Nucleus accumbens (tissue), 56 donors: ENCODE measurements around the gene DRD2.
A peak's percentile ranks its signal among the peaks of the same experiment; 100 is the strongest.

Source experiments
- DNase-seq, 56 donors: peaks; one replicate each; lab custom pipeline; 2025; lab: John Stamatoyannopoulos, UW

Gene DRD2

DNA sequence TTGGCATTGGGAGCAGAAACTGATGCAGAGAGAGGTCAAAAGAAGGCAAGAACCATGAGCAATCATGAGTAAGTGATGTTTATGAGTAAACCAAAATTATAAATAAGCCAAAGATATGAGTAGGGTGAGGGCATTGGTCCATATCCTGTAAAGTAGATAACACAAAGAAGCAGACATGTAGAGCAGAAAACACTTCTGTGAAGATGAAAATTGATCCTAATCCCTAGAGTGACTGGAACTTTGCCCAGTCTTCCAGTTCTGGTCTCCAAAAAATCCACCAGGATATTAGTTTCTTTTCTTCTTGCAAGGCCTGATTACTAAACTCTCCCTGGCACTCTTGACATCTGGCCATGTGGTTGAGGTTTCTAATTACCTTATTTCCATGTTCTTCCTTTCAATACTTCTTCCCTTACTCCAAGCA is 13.7 kb upstream of the DRD2 start:
- DNase-seq, result no peak

DNA sequence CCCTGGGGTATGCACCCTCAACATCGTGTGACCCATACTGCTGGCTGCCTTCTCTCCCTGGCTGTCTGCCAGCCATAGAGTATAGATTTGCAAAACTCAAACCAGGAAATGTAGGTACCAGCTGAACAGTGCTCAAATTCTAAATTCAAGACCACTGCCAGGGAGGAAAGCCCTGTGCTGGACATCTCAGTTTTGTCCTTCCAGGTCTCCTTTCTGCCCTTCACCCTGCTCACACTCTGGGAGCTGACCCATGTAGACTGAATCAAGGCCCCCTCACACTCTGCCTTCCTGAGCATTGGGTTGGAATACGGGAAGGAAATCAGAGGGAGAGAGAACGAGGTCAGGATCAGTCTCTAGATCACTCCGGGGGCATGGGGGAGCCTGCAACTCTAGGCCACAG is 12.4 kb upstream of the DRD2 start:
- no peak for DNase-seq

DNA sequence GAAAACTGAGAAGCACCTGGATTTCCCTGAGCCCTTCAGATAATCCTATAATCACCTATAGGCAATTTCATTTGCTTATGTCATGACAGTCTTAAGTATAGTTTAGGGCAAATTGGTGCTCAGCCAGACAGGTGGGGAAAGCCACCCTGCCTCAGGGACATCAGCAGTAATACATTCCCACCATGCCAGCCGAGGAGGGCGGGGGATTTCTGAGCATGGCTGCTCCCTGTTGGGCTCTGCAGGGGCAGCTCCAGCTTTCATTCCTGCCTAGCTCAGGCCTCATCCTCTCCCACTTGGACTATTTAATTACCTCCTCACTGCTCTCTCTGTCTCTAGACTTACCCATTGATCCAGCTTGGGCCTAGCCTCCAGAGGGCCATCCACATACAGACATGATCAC is 9.0 kb upstream of the DRD2 start:
- DNase-seq, result no peak

DNA sequence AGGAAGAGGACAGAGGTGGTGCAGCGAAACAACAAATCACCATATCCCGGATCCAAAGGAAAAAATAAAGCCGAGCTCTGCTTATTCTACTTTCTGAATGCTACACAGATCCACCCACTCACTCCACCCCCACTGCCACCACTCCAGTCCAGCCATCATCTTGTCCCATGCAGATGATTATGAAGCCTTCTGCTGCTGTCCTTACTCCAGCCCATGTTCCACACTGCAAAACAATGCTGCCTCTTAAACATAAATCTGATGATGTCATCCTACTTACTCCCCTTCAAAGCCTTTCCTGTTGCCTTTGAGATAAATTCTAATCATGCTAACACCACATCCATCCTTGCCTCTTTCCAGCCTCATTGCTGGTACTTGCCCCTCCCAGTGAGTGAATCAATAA is 6.5 kb upstream of the DRD2 start:
- peak in 1 of 56 donors; percentile 7 for DNase-seq

DNA sequence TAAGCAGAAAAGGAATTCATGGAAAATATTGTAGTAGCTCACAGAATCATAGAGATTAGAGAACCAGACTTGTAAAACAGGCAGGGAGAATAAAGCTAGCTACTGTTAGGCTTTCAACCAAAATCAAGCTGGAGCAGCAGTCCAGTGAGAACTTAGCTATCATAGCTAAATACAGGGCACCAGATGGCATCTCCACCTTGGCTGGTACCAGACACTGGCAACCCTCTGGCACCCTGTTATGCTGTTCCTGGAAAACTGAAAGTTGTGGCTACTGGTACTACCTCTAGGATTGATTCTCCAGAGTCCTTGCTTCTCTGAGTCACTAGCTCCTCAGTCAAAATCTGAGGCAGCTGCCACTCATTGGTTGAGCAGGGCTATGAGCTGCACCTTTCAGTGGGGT is 6.0 kb upstream of the DRD2 start:
- DNase-seq, result no peak

DNA sequence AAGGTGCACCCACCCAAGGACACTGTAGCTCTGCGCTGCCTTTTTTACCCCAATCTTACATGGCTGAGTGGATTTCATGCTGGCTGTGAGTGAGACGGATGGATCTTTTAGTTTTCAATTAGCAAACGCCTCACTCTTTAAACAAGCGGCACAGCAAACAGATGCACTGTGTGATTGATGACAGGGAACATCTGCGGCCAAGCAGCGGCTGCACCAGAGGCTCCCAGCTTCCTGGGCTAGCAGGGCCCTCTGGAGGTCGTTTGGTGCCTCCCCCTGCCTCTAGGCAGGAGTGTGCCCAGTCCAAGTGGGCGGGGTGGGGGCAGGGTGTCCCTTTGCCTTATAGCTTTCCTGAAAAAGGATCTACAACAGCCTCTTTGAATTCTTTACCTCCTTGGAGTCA is 2.1 kb upstream of the DRD2 start:
- peak in 1 of 56 donors; percentile 10 for DNase-seq

DNA sequence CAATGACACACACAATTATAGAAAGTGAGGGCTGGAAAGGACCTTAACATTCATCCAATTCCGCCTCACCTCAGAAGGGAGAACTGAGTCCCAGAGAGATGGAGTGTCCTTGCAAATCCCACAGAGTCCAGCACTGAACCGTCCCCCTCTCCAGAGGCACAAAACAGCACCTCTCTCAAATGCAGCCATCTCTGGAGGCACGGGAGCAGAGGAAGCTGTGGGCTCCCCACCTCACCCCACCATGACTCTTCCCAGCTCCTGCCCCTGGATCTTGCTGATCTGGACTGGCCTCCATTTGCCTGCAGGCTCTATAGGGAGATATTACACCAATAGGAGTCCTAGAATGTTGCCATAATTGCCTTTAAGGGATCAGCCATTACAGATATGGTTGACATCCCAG is 1.4 kb upstream of the DRD2 start:
- no peak for DNase-seq

DNA sequence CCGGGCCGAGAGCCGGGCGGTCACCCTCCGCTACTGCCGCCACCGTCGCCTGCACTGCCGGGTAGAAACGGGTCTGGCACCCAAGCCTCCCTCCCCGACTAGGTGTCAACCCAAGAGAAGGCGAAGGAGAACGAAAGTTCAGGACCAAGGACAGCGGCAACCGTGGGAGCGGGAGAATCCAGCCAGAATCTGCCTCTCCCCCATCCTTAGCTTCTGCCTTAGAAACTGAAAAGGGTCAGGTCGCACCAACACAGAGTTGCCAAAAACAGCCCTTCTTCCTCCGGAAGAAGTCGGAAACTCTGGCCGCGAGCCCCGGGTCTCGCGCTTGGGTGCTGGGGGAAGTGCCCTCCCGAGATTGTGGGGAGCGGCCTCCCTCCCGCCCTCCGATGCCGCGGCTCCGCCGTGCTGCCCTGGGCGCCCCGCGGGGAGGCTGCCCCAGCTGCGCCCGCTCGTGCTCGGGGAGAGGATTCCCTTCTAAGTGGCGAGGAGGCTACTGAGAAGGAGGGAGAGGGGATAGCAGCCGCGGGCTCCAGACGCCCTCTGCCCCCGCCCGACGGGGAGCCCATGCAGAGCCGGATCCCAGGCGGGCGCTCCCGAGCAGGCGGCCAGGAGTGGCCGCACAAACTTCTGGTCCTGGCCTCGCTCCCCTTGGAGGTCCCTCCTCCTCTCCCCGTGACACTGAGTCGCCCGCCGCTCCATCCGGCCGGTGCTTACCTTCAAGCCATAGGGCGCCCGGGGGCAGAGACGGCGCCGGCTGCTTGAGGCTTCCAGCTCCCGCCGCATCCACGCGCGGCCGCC is 637 bp downstream of the DRD2 start:
- peak in 43 of 56 donors; percentile 2 to 73 (median 31) for DNase-seq

DNA sequence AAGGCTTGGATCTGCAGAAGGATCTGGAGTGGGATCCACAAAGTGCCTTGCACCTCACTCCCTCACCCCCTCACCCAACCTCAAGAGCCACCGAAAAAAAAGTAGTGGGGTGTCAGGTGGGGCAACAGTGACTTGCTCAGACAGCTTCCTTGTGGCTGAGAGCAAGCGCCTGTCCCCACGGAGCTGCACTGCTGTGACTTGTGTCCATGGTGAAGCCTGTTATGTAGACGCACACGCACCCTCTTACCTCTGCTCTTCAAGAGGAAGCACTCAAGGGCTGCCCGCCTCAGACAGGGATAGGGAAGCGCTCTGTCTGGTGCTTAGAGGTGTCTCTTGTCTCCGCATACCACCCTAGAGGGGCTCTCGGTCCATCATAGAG is 1.2 kb downstream of the DRD2 start:
- DNase-seq, result no peak

DNA sequence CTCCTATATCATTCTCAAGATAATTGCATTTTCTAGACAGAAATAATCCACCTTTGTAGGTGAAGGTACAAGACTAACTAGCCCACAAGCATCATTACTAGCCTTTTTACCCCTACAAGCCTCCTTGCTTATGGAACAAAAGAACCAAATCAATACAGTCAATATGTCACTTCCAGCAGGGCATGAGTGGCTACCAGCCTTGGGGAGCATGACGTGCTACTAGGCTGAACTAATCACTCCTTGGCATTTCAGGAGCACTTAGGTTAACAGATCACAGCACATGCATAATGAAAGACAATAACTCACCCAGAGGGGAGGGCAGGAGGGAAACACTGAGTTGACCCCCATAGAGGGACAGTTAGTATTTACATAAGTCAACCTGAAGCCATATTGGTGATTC is 2.7 kb downstream of the DRD2 start:
- DNase-seq, result no peak

DNA sequence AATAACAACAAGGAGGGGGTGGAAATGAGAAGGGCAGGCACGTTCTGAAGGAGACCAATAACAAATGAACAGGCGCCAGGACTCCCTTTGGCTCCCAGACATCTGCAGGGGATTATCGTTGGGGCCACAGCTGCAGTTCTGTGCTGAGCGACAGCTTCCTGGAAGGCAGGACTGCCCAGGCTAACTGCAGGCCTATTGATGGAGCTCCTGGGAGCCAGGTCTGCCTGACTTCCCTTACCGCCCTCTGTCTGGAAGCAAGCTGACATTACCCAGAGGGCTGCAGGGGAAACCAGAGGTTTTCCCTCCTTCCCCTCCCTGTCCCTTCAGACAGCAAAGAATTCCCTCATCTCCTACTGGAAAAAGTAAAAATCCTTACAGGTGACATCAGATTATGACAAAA is 5.0 kb downstream of the DRD2 start:
- DNase-seq, result no peak

DNA sequence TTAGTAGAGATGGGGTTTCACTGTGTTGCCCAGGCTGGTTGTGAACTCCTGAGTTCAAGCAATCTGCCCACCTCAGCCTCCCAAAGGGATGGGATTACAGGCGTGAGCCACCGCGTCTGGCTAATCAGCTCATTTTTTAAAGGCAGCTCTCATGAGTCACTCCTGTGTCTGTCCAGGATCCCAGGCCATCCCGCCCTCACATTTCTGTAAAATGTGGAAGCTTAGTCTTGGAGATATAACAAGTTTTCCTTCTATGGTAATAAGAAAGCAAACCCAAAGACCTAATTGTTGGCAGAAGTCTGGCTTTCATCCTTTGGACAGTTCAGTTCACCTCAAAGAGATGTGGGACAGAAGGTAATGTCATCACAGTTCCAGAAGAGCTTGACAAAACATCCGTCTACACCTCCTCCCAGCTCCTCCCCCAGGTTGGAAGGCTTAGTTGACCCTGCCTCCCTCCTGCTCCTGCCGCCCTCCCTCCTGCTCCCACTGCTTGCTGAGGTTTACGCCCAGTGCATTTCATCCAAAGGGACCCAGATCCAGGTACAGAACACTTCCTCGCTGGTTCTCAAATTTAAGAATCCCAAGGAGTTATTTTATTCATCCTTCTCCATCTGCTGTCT is 6.4 kb downstream of the DRD2 start:
- DNase-seq, result no peak

DNA sequence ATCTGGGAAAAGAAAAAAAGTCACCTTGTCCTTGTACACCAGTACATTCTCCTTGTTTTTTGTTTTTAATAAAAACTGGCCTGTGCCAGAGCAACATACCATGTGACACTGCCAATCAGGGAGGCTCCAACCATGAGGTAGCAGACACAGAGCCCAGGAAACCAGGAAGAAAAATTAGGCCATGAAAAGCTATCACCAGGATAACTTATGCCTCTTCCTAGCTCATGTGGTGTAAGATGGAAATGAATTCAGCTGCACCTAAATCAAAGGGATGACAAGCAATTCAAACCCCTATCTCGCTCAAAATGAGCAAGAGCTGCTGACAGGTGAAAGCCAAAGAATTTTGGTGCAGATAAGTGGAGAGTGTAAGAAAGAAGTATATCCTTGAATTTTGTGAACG is 7.7 kb downstream of the DRD2 start:
- DNase-seq, result no peak

DNA sequence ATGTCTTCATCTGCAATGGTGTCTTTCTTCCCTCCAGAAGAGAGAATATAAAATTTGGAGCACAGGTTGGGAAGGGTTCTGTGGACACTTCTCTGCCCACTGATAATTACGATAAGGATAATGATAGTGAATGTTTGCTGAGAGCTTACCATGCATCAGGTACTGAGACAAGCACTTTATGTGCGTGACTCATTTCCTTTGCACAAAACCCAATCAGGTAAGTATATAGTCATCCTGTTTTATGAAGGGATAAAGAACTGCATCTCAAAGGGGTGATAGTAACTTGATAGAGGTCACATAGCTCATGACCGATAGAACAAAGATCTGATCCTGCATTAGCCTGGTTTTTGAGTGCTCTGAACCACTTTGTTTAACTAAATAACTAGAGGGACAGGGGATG is 9.4 kb downstream of the DRD2 start:
- DNase-seq, result no peak

DNA sequence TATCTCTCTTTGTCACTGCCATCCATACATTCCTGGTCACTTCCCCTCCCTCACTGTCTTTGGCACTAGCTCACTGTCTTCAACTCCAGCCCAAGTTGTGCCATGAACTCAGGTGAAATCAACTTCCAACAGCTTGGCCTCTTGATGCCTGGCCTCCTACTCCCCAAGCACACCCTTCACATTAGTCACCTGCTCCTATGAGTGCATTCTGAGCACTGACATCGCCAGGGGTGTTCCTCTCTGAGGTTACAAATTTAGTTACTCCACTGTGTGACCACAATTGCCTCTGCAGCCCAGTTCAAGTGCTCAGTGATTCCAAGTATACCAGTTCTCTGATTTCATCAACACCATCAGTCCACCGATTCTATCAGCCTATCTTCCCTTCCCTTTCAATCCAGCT is 10.8 kb downstream of the DRD2 start:
- no peak for DNase-seq

DNA sequence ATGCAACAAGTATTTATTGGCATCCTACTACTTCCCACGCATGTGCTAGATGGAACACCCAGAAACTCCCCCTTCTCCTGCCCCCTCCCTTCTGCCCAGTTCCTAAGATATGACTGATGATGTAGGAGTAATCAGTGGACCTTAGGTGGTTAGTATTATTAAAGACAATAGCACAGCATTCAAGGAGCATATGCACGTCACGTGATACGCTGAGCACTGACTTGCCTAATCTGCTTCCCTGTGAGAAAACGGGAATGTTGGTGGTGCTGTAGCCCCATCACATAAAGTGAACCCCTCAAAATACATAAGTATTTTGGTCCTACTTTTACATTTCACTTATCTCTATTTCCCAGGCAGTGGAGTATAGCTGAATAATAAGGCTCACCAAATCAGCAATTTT is 12.4 kb downstream of the DRD2 start:
- no peak for DNase-seq

DNA sequence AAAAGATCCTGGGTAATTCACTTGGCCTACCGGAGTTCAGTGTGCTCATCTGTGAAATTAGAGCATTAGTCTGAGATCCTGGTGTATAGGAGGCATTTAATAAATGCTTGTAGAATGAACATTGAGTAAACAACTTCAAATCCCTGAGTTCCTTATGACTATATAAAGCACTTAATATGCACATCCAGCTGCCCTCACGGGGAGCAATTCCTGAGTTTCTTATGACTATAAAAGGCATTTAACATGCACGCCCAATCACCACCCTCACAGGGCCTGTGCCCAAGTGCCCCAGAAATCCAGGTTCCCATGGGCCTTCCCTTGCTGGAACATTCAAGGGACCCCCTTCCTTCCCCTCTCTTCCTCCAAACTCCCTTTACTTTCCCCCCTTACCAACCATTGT is 13.6 kb downstream of the DRD2 start:
- no peak for DNase-seq

DNA sequence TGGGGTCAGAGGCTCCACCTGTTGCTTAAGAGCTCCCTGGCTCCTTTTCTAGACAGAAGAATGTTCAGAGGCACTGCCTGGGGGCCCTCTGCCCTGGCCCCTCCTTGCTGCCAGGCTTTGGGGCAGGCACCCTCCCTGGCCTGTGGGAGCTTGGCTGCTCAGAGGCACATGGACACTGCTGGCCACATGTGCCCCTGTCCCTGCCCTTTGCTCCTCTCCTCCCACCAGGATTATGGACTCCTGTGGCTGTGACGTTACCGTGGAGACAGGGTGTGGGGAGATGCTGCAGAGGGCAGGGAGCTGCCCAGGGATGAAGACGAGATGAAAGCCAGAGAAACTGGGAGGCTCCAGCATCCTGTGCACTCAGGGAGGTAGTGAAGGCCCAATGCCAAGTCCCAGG is 14.7 kb downstream of the DRD2 start:
- no peak for DNase-seq

DNA sequence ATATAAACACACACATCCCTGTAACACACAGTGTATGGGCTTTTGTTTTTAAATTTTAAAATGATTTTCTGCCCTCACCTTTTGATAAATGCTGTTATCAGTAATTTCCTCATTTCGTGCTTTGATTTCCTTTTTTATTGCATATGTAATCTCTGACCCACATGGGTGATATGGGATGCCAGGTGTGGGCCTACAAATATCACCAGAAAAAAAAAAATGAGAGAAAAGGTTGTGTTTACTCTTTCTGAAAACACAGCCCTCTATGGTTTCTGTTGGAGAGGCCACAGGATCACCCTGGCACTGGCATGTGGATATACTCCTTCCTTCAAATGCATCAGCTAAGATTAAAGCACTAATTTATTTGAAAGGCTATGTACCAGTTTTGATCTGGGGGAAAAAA is 17.0 kb downstream of the DRD2 start:
- DNase-seq, result no peak

DNA sequence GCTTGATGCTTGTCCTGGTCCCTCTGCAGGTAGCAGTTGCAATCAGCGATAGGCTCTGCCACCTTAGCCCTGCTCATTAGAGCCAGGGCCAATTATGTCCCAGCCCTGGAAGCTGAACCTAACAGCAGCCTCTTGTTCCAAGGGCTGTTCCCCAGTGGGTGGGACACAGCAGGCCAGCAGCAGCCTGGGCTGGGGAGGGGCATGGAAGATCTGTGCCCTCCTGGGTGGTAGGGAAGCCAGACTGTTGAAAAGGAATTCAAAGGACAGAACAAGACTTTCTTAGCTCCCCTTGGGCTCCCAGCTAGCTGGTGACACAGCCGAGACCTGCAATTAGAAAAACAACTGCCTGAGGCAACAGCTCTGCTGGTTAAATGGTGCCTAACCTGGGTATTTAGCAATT is 17.4 kb downstream of the DRD2 start:
- no peak for DNase-seq

DNA sequence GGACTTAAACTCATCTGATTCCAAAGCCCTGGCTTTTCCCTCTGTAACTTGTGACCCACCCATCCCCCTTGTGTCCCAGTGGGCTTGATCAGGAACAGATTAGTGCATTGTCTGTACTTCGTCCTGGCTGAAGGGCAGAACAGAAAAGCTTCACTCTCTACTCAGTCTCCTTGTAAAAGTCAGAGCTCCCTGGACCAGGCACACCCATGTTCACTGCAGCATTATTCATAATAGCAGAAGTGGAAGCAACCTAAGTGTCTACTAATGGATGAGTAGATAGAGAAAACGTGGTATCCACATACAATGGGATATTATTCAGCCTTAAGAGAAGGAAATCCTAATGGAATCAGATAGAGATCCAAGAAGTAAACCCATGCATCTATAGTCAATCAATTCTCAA is 20.7 kb downstream of the DRD2 start:
- no peak for DNase-seq

DNA sequence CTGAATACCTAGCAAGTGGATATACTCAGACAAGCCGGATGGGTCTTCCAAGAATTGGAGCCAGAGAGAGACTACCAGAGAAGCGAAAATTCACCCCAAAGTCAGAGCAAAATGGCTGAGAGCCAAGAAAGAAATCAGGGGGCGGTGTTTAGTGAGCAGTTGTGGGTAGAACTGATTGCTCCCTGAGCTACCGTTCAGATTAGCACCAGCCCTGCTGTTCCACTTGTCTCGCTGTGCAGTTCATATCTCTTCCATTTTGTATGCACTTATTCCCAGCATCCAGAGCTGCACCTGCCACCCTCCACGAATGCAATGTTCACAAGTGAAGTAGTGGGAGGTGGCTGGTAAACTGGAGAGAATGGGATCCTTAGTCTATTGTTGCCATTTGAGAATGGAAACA is 25.5 kb downstream of the DRD2 start:
- DNase-seq, result peak in 5 of 56 donors; percentile 10 to 31 (median 15)

DNA sequence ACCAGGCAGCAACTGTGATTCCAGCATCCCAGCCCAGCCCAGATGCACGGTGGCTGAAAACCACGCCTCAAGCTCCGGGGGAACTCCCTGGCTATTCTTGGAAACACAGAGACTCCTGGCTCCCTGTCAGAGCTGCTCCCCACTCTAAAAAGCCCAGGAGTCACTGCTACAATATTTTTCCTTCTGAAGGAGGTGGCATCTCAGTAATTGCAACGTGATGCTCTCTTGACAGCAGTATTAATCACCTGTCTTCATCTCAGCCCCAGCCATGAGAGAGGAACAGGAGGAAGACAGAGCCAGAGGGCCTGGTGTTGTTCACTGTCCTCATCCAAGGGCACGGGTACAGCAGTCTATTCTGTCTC is 26.9 kb downstream of the DRD2 start:
- DNase-seq, result peak in 19 of 56 donors; percentile 13 to 60 (median 41)
